Small intestine (tissue), 7 donors: Measurements from ENCODE around the gene IFITM5. TPM values are rescaled to one million over a fixed set of nuclear protein-coding genes. Genes with fewer than 3 reads are reported as not detected.

Experiments
- DNase-seq, 2 donors: peaks; one replicate each; pipeline versions ENCODE4 v3.0.0 to v3.0.0-alpha.2; 2013
- FAIRE-seq: peaks from 2 replicates; lab custom pipeline; 2012; peaks lifted over from hg19 to GRCh38; lab: Jason Lieb, UNC
- H3K27ac ChIP-seq, 3 donors: one replicate each; pipeline ENCODE4 v1.5.1; 2013; ENCODE audit warnings: low read length in 2 of 3, mild to moderate bottlenecking in 2 of 3, control low read depth in 1 of 3, inconsistent platforms in 1 of 3, low read depth in 1 of 3, moderate library complexity in 1 of 3
- H3K27me3 ChIP-seq, 3 donors: one replicate each; pipeline ENCODE4 v1.6.1; 2013; ENCODE audit warnings: low read length in 3 of 3, inconsistent platforms in 1 of 3; ENCODE audit not compliant: control insufficient read depth in 3 of 3, insufficient read depth in 3 of 3
- H3K36me3 ChIP-seq, 3 donors: one replicate each; pipeline ENCODE4 v1.6.1; 2013; ENCODE audit warnings: low read length in 3 of 3, inconsistent platforms in 1 of 3, low read depth in 1 of 3, mild to moderate bottlenecking in 1 of 3, moderate library complexity in 1 of 3; ENCODE audit not compliant: control insufficient read depth in 3 of 3, insufficient read depth in 2 of 3
- H3K4me1 ChIP-seq, 3 donors: one replicate each; pipeline ENCODE4 v1.6.1; 2013; ENCODE audit warnings: low read length in 2 of 3, inconsistent platforms in 1 of 3, low read depth in 1 of 3, mild to moderate bottlenecking in 1 of 3, moderate library complexity in 1 of 3; ENCODE audit not compliant: control insufficient read depth in 3 of 3, insufficient read depth in 2 of 3
- H3K4me3 ChIP-seq, 3 donors: one replicate each; pipeline ENCODE4 v1.5.1; 2013; ENCODE audit warnings: low read length in 3 of 3, control low read depth in 1 of 3, inconsistent platforms in 1 of 3, low read depth in 1 of 3, mild to moderate bottlenecking in 1 of 3, moderate library complexity in 1 of 3
- H3K9me3 ChIP-seq, 2 donors: one replicate each; pipeline ENCODE4 v1.6.1; 2013; ENCODE audit warnings: low read depth in 1 of 2, low read length in 1 of 2; ENCODE audit not compliant: control insufficient read depth in 2 of 2, insufficient read depth in 1 of 2
- WGBS, 3 donors: extraction: QIAGEN DNeasy Blood & Tissue Kit; methylation state at CpG; one replicate each; pipeline ENCODE4 v1.1.7; 2013; 5-methylcytosine and 5-hydroxymethylcytosine counted together
- polyA plus RNA-seq, 4 donors: library from polyadenylated mRNA; stranded (reverse) in 3 of 4; unstranded in 1 of 4; fragments of 200-250 nt in 3 of 4; fragments of 120-200 nt in 1 of 4; gene quantifications; one replicate each; pipeline versions ENCODE4 v1.2.1 to v1.2.3, GENCODE V29; 2013
- donor health status: healthy with polysubstance abuse.
- donor health status: control.
- donor health status: control.
- donor health status: Bipolar disorder and iron deficiency.
- donor health status: healthy.

IFITM5 gene
- polyA plus RNA-seq, 4 donors, result 0.90 TPM; not detected in 3

- Histone ChIP-seq H3K36me3 (no peaks in the 10 kb centered on the region), H3K4me1 (peaks cover 0 to 23% (median 0%) of the 10 kb centered on the region in 3 donors), H3K9me3 (no peaks in the 10 kb centered on the region), H3K4me3 (no peak overlapping the region), H3K27me3 (peaks cover 0 to 12% (median 0%) of the 10 kb centered on the region in 3 donors), H3K27ac (peak overlapping the region in 1 of 3 donors; percentile 55)
- WGBS, 3 donors, result 29 to 37% (median 33%) methylated on average over 19 of the region's 19 CpGs
- FAIRE-seq (no peak), DNase-seq (peak in 1 of 2 donors; percentile 76)
Measured at GRCh38 chr11:304915-305843, 5.9 kb upstream of the IFITM5 start.

- peaks cover 0 to 18% (median 0%) of the 10 kb centered on the region in 3 donors for H3K27me3 ChIP-seq
- peaks cover 0 to 18% (median 0%) of the 10 kb centered on the region in 3 donors for H3K4me1 ChIP-seq
- H3K27ac ChIP-seq, result no peak overlapping the region
- DNase-seq (no peak), FAIRE-seq (no peak)
- H3K9me3 ChIP-seq, result no peaks in the 10 kb centered on the region
- H3K36me3 ChIP-seq, result no peaks in the 10 kb centered on the region
- no peak overlapping the region for H3K4me3 ChIP-seq
- 83 to 87% (median 83%) methylated on average over 50 to 52 of the region's 52 CpGs for WGBS, 3 donors
Measured at GRCh38 chr11:304061-304506, 4.8 kb upstream of the IFITM5 start.

GRCh38 chr11:303363-303762, 4.0 kb upstream of the IFITM5 start:
- H3K27me3 ChIP-seq, result peaks cover 0 to 18% (median 0%) of the 10 kb centered on the region in 3 donors
- no peak overlapping the region for H3K27ac ChIP-seq
- FAIRE-seq (no peak), DNase-seq (no peak)
- no peaks in the 10 kb centered on the region for H3K9me3 ChIP-seq
- H3K36me3 ChIP-seq, result no peaks in the 10 kb centered on the region
- H3K4me3 ChIP-seq, result no peak overlapping the region
- WGBS, 3 donors, result 72 to 80% (median 80%) methylated on average over 12 of the region's 12 CpGs
- peaks cover 0 to 20% (median 0%) of the 10 kb centered on the region in 3 donors for H3K4me1 ChIP-seq

- DNase-seq (no peak), FAIRE-seq (no peak)
- H3K27me3 ChIP-seq, result peaks cover 0 to 18% (median 0%) of the 10 kb centered on the region in 3 donors
- H3K36me3 ChIP-seq, result peaks cover 0 to 8% (median 0%) of the 10 kb centered on the region in 3 donors
- WGBS, 3 donors, result 5 to 28% (median 12%) methylated on average over 20 of the region's 20 CpGs
- no peaks in the 10 kb centered on the region for H3K9me3 ChIP-seq
- H3K27ac ChIP-seq, result no peak overlapping the region
- peaks cover 0 to 14% (median 0%) of the 10 kb centered on the region in 3 donors for H3K4me1 ChIP-seq
- H3K4me3 ChIP-seq, result no peak overlapping the region
Measured at GRCh38 chr11:299951-300735, 817 bp upstream of the IFITM5 start.

GRCh38 chr11:298406-299065, 790 bp downstream of the IFITM5 start:
- Histone ChIP-seq H3K27me3 (peaks cover 0 to 15% (median 0%) of the 10 kb centered on the region in 3 donors), H3K4me1 (peaks cover 0 to 12% (median 0%) of the 10 kb centered on the region in 3 donors), H3K27ac (no peak overlapping the region), H3K4me3 (no peak overlapping the region), H3K9me3 (no peaks in the 10 kb centered on the region), H3K36me3 (peaks cover 0 to 24% (median 0%) of the 10 kb centered on the region in 3 donors)
- no peak for DNase-seq
- 19 to 48% (median 34%) methylated on average over 14 to 15 of the region's 15 CpGs for WGBS, 3 donors
- FAIRE-seq, result no peak

- Histone ChIP-seq H3K27me3 (peaks cover 0 to 15% (median 0%) of the 10 kb centered on the region in 3 donors), H3K27ac (peak overlapping the region in 1 of 3 donors; percentile 32), H3K4me3 (no peak overlapping the region), H3K36me3 (peaks cover 0 to 32% (median 0%) of the 10 kb centered on the region in 3 donors), H3K9me3 (no peaks in the 10 kb centered on the region), H3K4me1 (peaks cover 0 to 12% (median 0%) of the 10 kb centered on the region in 3 donors)
- WGBS, 3 donors, result 11 to 39% (median 20%) methylated on average over 25 to 26 of the region's 26 CpGs
- DNase-seq, result no peak
- FAIRE-seq, result no peak
Measured at GRCh38 chr11:297586-298405, 1.5 kb downstream of the IFITM5 start.

- Histone ChIP-seq H3K27ac (no peak overlapping the region), H3K27me3 (peaks cover 0 to 15% (median 0%) of the 10 kb centered on the region in 3 donors)
- 27 to 60% (median 38%) methylated on average over 12 to 13 of the region's 13 CpGs for WGBS, 3 donors
Measured at GRCh38 chr11:297051-297585, 2.2 kb downstream of the IFITM5 start.

More at GRCh38 chr11:297051-297585, 2.2 kb downstream of the IFITM5 start:
- peaks cover 0 to 12% (median 0%) of the 10 kb centered on the region in 3 donors for H3K4me1 ChIP-seq
- DNase-seq, result no peak
- H3K4me3 ChIP-seq, result no peak overlapping the region
- no peak for FAIRE-seq
- no peaks in the 10 kb centered on the region for H3K9me3 ChIP-seq
- H3K36me3 ChIP-seq, result peaks cover 0 to 38% (median 2%) of the 10 kb centered on the region in 3 donors
